Small intestine (tissue), 7 donors: ENCODE results near the gene ZFP42. TPM values are rescaled to one million over a fixed set of nuclear protein-coding genes. Genes with fewer than 3 reads are reported as not detected.
"Not testable (repeated sequence)": the region's sequence is repeated elsewhere in the genome, so short reads cannot be mapped to it uniquely, and the experiment has no call there.

Experiments used
- DNase-seq, 2 donors: peaks; one replicate each; pipeline versions ENCODE4 v3.0.0 to v3.0.0-alpha.2; 2013
- FAIRE-seq: peaks from 2 replicates; lab custom pipeline; 2012; peaks lifted over from hg19 to GRCh38; lab: Jason Lieb, UNC
- H3K27ac ChIP-seq, 3 donors: one replicate each; pipeline ENCODE4 v1.5.1; 2013; ENCODE audit warnings: low read length in 2 of 3, mild to moderate bottlenecking in 2 of 3, control low read depth in 1 of 3, inconsistent platforms in 1 of 3, low read depth in 1 of 3, moderate library complexity in 1 of 3
- H3K27me3 ChIP-seq, 3 donors: one replicate each; pipeline ENCODE4 v1.6.1; 2013; ENCODE audit warnings: low read length in 3 of 3, inconsistent platforms in 1 of 3; ENCODE audit not compliant: control insufficient read depth in 3 of 3, insufficient read depth in 3 of 3
- H3K36me3 ChIP-seq, 3 donors: one replicate each; pipeline ENCODE4 v1.6.1; 2013; ENCODE audit warnings: low read length in 3 of 3, inconsistent platforms in 1 of 3, low read depth in 1 of 3, mild to moderate bottlenecking in 1 of 3, moderate library complexity in 1 of 3; ENCODE audit not compliant: control insufficient read depth in 3 of 3, insufficient read depth in 2 of 3
- H3K4me1 ChIP-seq, 3 donors: one replicate each; pipeline ENCODE4 v1.6.1; 2013; ENCODE audit warnings: low read length in 2 of 3, inconsistent platforms in 1 of 3, low read depth in 1 of 3, mild to moderate bottlenecking in 1 of 3, moderate library complexity in 1 of 3; ENCODE audit not compliant: control insufficient read depth in 3 of 3, insufficient read depth in 2 of 3
- H3K4me3 ChIP-seq, 3 donors: one replicate each; pipeline ENCODE4 v1.5.1; 2013; ENCODE audit warnings: low read length in 3 of 3, control low read depth in 1 of 3, inconsistent platforms in 1 of 3, low read depth in 1 of 3, mild to moderate bottlenecking in 1 of 3, moderate library complexity in 1 of 3
- H3K9me3 ChIP-seq, 2 donors: one replicate each; pipeline ENCODE4 v1.6.1; 2013; ENCODE audit warnings: low read depth in 1 of 2, low read length in 1 of 2; ENCODE audit not compliant: control insufficient read depth in 2 of 2, insufficient read depth in 1 of 2
- WGBS, 3 donors: extraction: QIAGEN DNeasy Blood & Tissue Kit; methylation state at CpG; one replicate each; pipeline ENCODE4 v1.1.7; 2013; 5-methylcytosine and 5-hydroxymethylcytosine counted together
- polyA plus RNA-seq, 4 donors: library from polyadenylated mRNA; stranded (reverse) in 3 of 4; unstranded in 1 of 4; fragments of 200-250 nt in 3 of 4; fragments of 120-200 nt in 1 of 4; gene quantifications; one replicate each; pipeline versions ENCODE4 v1.2.1 to v1.2.3, GENCODE V29; 2013
- donor health status: healthy with polysubstance abuse.
- donor health status: control.
- donor health status: control.
- donor health status: Bipolar disorder and iron deficiency.
- donor health status: healthy.

ZFP42 gene
- polyA plus RNA-seq, 4 donors: 0.04 TPM; not detected in 3

DNA sequence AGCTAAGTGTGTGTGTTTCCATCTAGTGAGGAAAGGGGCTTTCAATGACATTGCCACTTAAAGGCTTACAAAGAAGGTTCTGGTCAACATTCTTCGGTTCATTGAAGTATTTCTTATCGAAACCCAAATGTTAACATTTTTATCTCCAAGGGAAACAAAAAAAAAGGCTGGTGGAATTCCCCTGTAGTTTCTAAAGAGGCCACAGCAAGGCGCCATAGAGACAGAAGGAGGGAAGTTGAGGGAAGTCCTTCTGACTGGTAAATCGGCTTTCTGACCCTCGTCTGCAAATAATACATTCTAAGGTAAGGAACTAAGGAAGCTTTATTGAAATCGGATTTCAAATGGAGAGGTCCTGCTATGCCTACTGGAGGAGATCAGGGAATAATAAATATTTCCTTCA is 1.7 kb upstream of the ZFP42 start:
- H3K36me3 ChIP-seq: no peaks in the 10 kb centered on the region
- H3K27me3 ChIP-seq: peaks cover 0 to 16% (median 2%) of the 10 kb centered on the region in 3 donors
- WGBS, 3 donors: 55 to 64% (median 55%) methylated on average over 6 of the region's 6 CpGs
- H3K4me1 ChIP-seq: no peaks in the 10 kb centered on the region
- H3K4me3 ChIP-seq: no peak overlapping the region
- no peak overlapping the region for H3K27ac ChIP-seq
- peaks cover 0 to 2% of the 10 kb centered on the region in 2 donors for H3K9me3 ChIP-seq
- DNase-seq: no peak
- no peak for FAIRE-seq

DNA sequence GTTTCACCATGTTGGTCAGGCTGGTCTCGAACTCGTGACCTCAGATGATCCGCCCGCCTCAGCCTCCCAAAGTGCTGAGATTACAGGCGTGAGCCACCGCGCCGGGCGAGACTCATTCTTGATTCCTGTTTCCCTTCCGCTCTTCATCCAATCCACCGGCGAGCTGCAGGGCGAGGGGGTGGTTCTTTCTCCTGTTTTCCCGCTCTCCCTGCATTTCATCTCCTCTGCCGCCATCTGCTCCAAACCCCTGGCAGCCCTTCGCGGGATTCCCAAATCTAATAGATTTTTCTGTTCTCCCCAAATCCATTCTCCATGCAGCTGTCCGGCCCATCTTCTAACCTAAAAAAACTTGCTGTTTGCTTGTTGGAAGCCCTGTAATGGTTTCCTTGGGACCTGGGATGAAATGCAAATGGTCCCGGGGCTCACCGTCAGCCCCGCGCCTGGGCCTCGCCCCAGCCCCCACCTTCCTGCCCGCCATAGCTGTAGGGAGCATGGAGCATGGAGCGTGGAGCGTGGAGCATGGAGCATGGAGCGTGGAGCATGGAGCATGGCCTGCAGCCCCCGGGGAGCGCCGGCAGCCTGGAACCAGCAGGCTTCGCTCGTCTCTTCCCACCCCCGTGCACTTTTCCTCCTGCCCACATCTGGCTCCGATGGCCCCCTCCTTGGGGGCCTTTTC is 1.1 kb downstream of the ZFP42 start:
- Histone ChIP-seq H3K36me3 (no peaks in the 10 kb centered on the region), H3K27ac (no peak overlapping the region), H3K27me3 (peaks cover 0 to 16% (median 2%) of the 10 kb centered on the region in 3 donors), H3K4me1 (no peaks in the 10 kb centered on the region), H3K9me3 (peaks cover 0 to 2% of the 10 kb centered on the region in 2 donors), H3K4me3 (no peak overlapping the region)
- no peak for FAIRE-seq
- no peak for DNase-seq
- 29 to 45% (median 43%) methylated on average over 31 to 34 of the region's 34 CpGs for WGBS, 3 donors

DNA sequence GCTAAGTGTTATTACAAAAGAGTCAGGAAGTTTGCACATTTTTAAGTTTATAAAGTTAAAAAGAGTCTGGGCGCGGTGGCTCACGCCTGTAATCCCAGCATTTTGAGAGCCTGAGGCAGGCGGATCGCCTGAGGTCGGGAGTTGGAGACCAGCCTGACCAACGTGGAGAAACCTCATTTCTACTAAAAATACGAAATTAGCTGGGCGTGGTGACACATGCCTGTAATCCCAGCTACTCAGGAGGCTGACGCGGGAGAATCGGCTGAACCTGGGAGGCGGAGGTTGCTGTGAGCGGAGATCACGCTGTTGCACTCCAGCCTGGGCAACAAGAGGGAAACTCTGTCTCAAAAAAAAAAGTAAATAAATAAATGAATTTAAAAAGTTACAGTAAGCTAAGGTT is 2.4 kb downstream of the ZFP42 start:
- H3K27ac ChIP-seq, H3K4me1 ChIP-seq, FAIRE-seq, H3K9me3 ChIP-seq, DNase-seq, H3K4me3 ChIP-seq, H3K36me3 ChIP-seq: not testable (repeated sequence)
- H3K27me3 ChIP-seq: peaks cover 0 to 16% (median 2%) of the 10 kb centered on the region in 3 donors
- 83 to 87% (median 85%) methylated on average over 15 of the region's 15 CpGs for WGBS, 3 donors

DNA sequence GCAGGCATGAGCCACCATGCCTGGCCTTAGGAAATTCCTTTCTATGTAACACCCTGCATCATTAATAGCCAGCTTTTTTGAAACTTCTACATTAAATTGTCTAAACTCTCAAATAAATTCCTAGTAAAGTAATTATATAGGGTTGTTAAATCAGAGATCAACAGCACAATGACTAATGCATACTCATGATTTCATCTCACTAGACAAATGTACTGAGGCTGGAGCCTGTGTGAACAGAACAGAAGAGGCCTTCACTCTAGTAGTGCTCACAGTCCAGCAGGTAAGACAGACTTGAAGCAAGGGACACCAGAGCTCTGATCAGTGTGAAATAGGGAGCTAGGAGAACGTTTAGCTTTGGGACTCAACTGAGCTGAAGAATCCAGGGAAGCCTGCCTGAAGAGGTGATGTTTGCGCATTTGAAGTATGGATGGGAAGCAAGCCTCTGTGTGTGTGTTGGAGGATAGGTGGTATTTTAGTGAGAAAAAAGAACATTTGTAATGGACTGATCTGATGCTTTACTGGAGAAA is 3.9 kb downstream of the ZFP42 start:
- 74 to 80% (median 76%) methylated on average over 2 of the region's 2 CpGs for WGBS, 3 donors
- FAIRE-seq: no peak
- Histone ChIP-seq H3K27ac (no peak overlapping the region), H3K9me3 (peaks cover 0 to 2% of the 10 kb centered on the region in 2 donors), H3K36me3 (no peaks in the 10 kb centered on the region), H3K27me3 (peaks cover 0 to 16% (median 2%) of the 10 kb centered on the region in 3 donors), H3K4me3 (no peak overlapping the region), H3K4me1 (no peaks in the 10 kb centered on the region)
- no peak for DNase-seq

DNA sequence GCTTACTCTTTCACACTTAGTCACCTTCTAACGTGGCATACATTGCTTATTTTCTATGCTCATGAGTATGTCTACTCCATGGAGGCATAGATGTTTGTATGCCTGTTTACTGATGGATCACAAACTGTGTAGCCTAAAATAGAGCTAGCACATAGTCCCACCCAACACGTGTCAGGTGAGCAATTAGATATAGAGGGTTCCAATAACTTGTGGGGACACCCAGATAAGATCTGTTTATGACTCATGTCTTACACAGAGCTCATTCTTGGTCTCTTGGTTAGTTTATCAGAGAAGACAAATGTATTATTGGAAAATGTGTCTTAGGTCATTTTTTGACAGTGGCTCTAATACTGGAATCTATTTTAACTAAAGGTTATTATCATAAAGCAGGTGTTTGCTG is 6.8 kb downstream of the ZFP42 start:
- Histone ChIP-seq H3K4me3 (no peak overlapping the region), H3K36me3 (no peaks in the 10 kb centered on the region), H3K9me3 (no peaks in the 10 kb centered on the region), H3K27ac (no peak overlapping the region), H3K4me1 (no peaks in the 10 kb centered on the region), H3K27me3 (no peaks in the 10 kb centered on the region)
- FAIRE-seq (no peak), DNase-seq (no peak)
- WGBS, 3 donors: 43 to 60% (median 49%) methylated on average over 2 of the region's 2 CpGs

DNA sequence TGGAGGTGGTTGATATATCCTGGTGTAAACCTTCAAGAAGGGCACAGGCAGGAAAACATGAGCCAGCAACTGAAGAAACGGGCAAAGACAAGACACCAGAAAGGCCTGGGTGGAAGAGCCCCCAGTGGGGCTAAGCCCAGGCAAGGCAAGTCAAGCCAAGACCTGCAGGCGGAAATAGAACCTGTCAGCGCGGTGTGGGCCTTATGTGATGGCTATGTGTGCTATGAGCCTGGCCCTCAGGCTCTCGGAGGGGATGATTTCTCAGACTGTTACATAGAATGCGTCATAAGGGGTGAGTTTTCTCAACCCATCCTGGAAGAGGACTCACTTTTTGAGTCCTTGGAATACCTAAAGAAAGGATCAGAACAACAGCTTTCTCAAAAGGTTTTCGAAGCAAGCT is 7.2 kb downstream of the ZFP42 start:
- WGBS, 3 donors: 85 to 89% (median 87%) methylated on average over 7 of the region's 7 CpGs
- no peak for FAIRE-seq

DNA sequence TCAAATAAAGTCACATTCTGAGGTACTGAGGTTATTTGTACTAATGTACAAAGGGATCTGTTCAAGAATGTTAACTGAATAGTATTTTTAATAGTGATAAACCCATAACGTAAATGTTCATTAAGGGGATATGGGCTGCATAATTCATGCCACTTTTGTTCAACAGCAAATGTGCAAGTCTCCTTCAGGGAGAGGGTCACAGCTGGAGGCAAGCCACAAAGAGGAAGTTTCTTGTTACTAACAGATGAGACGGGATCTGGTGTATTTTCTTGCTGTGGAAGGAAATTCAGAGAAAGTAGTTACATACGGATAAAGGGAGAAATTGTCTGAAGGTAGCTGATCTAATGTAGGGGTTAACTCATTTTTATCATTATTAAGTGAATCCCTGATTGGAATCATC is 10.0 kb downstream of the ZFP42 start:
- no peaks in the 10 kb centered on the region for H3K4me1 ChIP-seq
- FAIRE-seq: no peak
- no peaks in the 10 kb centered on the region for H3K9me3 ChIP-seq
- H3K4me3 ChIP-seq: no peak overlapping the region
- H3K36me3 ChIP-seq: no peaks in the 10 kb centered on the region
- DNase-seq: no peak
- no peak overlapping the region for H3K27ac ChIP-seq
- no peaks in the 10 kb centered on the region for H3K27me3 ChIP-seq
- WGBS, 3 donors: 64 to 82% (median 82%) methylated on average over 3 of the region's 3 CpGs

More for the DNA sequence above, 7.2 kb downstream of the ZFP42 start:
- no peaks in the 10 kb centered on the region for H3K9me3 ChIP-seq
- no peaks in the 10 kb centered on the region for H3K4me1 ChIP-seq
- no peaks in the 10 kb centered on the region for H3K27me3 ChIP-seq
- H3K4me3 ChIP-seq: no peak overlapping the region
- H3K36me3 ChIP-seq: no peaks in the 10 kb centered on the region
- DNase-seq: no peak
- no peak overlapping the region for H3K27ac ChIP-seq

DNA sequence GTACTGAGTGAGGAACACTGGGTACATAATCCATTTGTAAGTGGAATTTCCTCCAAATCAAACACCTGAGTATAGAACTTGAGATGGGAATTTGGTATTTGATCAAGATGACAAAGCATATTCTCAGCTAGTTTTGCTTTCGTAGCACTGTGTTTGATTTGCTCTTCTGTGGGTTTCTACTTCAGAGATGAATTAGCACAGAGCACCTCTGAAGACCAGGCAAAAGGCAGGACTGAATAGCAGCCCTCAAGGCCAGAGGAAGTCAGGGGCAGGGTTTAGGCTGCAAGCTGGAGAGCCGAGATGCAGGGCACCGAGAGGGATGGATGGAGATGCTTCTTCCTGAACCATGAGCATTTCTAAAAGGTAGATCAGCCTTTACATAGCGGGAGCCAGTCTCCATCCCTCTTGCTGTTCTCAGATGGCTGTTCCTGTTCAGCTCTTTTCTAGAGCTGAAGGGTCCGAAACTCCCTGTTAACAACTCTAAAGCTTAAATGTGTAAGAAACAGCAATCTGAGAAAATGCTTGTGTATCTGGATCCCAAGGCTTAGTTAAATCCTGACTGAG is 10.8 kb downstream of the ZFP42 start:
- FAIRE-seq (no peak), DNase-seq (no peak)
- no peaks in the 10 kb centered on the region for H3K36me3 ChIP-seq
- H3K27ac ChIP-seq: no peak overlapping the region
- no peaks in the 10 kb centered on the region for H3K9me3 ChIP-seq
- H3K4me1 ChIP-seq: no peaks in the 10 kb centered on the region
- no peaks in the 10 kb centered on the region for H3K27me3 ChIP-seq
- WGBS, 3 donors: 67 to 88% (median 68%) methylated on average over 5 of the region's 5 CpGs
- H3K4me3 ChIP-seq: no peak overlapping the region
